GM18505 (cell line): Measurements from ENCODE around the gene SYNPO.

Experiments
- ATAC-seq: cut with Tn5 transposase; IDR thresholded peaks from one replicate; pipeline ENCODE4 v1.9.1; 2021; ENCODE audit not compliant: unreplicated experiment
- POLR2A ChIP-seq: IDR thresholded peaks from 4 replicates; pipeline ENCODE4 v1.6.1; 2011; ENCODE audit warnings: borderline replicate concordance; ENCODE audit not compliant: insufficient read depth, insufficient read length; ENCODE audit errors: extremely low read depth

The SYNPO gene

GRCh38 chr5:150633429-150633828 lies 7.0 kb upstream of the SYNPO start:
- ATAC-seq, result no peak
- TF ChIP-seq POLR2A, result no peak

GRCh38 chr5:150636391-150637244 lies 3.8 kb upstream of the SYNPO start:
- TF ChIP-seq POLR2A, result no peak
- ATAC-seq, result no peak

GRCh38 chr5:150637245-150638052 lies 3.0 kb upstream of the SYNPO start:
- no peak for ATAC-seq
- no peak for TF ChIP-seq POLR2A

GRCh38 chr5:150638053-150638444 lies 2.4 kb upstream of the SYNPO start:
- no peak for ATAC-seq
- no peak for TF ChIP-seq POLR2A

GRCh38 chr5:150638488-150639376 lies 1.7 kb upstream of the SYNPO start:
- no peak for TF ChIP-seq POLR2A
- no peak for ATAC-seq

GRCh38 chr5:150639377-150639692 lies 1.1 kb upstream of the SYNPO start:
- TF ChIP-seq POLR2A, result no peak
- no peak for ATAC-seq

- TF ChIP-seq POLR2A, result no peak
- no peak for ATAC-seq
These were observed 709 bp upstream of the SYNPO start for GRCh38 chr5:150639751-150640150.

GRCh38 chr5:150641006-150641570 lies 628 bp downstream of the SYNPO start:
- ATAC-seq, result no peak
- TF ChIP-seq POLR2A, result no peak

- ATAC-seq, result no peak
These were observed 1.5 kb downstream of the SYNPO start for GRCh38 chr5:150641824-150642566.

GRCh38 chr5:150642567-150642927 lies 2.1 kb downstream of the SYNPO start:
- no peak for ATAC-seq
- no peak for TF ChIP-seq POLR2A

More at GRCh38 chr5:150641824-150642566, 1.5 kb downstream of the SYNPO start:
- no peak for TF ChIP-seq POLR2A

GRCh38 chr5:150642991-150643710 lies 2.7 kb downstream of the SYNPO start:
- TF ChIP-seq POLR2A, result no peak
- no peak for ATAC-seq

GRCh38 chr5:150644058-150644457 lies 3.6 kb downstream of the SYNPO start:
- ATAC-seq, result no peak
- TF ChIP-seq POLR2A, result no peak
